ENCODE measurements around the gene NLRP6.

NLRP6 gene

GRCh38 chr11:244376-244775 lies 33.8 kb upstream of the NLRP6 start:
- H3F3A ChIP-seq (ENCODE audit: control insufficient read depth, insufficient read depth), result no peaks in the 10 kb centered on the region
- no peak overlapping the region for H3K4me3 ChIP-seq (ENCODE audit: low read length)
- no peaks in the 10 kb centered on the region for H3K4me1 ChIP-seq (ENCODE audit: control insufficient read depth, low read length)
- no peak overlapping the region for H3K4me2 ChIP-seq (ENCODE audit: low read length)
- H3K9me3 ChIP-seq (ENCODE audit: control insufficient read depth, insufficient read depth, low read length), result no peaks in the 10 kb centered on the region
- H3K79me2 ChIP-seq (ENCODE audit: control insufficient read depth, low read length), result peaks cover 35% of the 10 kb centered on the region
- no peak for TF ChIP-seq EZH2phosphoT487 (IDR thresholded peaks at IDR 0.05; ENCODE audit: borderline replicate concordance, low read length)
- TF ChIP-seq CTCF (IDR thresholded peaks at IDR 0.05; ENCODE audit: low read depth, low read length, poor library complexity, severe bottlenecking), result no peak
- H4K20me1 ChIP-seq (ENCODE audit: control insufficient read depth, insufficient read depth, low read depth, low read length), result no peaks in the 10 kb centered on the region; the same call in 1 of the 2 replicates
- no peaks in the 10 kb centered on the region for H3K9me2 ChIP-seq (replicated peaks; ENCODE audit: control insufficient read depth, low read length)
- H3K36me3 ChIP-seq (ENCODE audit: control insufficient read depth, low read length), result peaks cover 91% of the 10 kb centered on the region
- H3K27ac ChIP-seq (ENCODE audit: low read depth, low read length), result no peak overlapping the region
- no peaks in the 10 kb centered on the region for H3K27me3 ChIP-seq (ENCODE audit: control insufficient read depth, low read length)

- no peak overlapping the region for H3K27ac ChIP-seq (ENCODE audit: low read depth, low read length)
- H3K9me3 ChIP-seq (ENCODE audit: control insufficient read depth, insufficient read depth, low read length), result no peaks in the 10 kb centered on the region
- H3F3A ChIP-seq (ENCODE audit: control insufficient read depth, insufficient read depth), result peaks cover 9% of the 10 kb centered on the region
- H3K4me3 ChIP-seq (ENCODE audit: low read length), result no peak overlapping the region
- no peaks in the 10 kb centered on the region for H3K9me2 ChIP-seq (replicated peaks; ENCODE audit: control insufficient read depth, low read length)
- no peak overlapping the region for H3K4me2 ChIP-seq (ENCODE audit: low read length)
- H3K36me3 ChIP-seq (ENCODE audit: control insufficient read depth, low read length), result peaks cover 91% of the 10 kb centered on the region
- no peak for TF ChIP-seq EZH2phosphoT487 (IDR thresholded peaks at IDR 0.05; ENCODE audit: borderline replicate concordance, low read length)
- H3K4me1 ChIP-seq (ENCODE audit: control insufficient read depth, low read length), result no peaks in the 10 kb centered on the region
- no peaks in the 10 kb centered on the region for H3K27me3 ChIP-seq (ENCODE audit: control insufficient read depth, low read length)
- H4K20me1 ChIP-seq (ENCODE audit: control insufficient read depth, insufficient read depth, low read depth, low read length), result peaks cover 3% of the 10 kb centered on the region; the same call in 1 of the 2 replicates
- no peaks in the 10 kb centered on the region for H3K79me2 ChIP-seq (ENCODE audit: control insufficient read depth, low read length)
These were observed 29.1 kb upstream of the NLRP6 start for GRCh38 chr11:249062-249461.

GRCh38 chr11:250274-250673 lies 27.9 kb upstream of the NLRP6 start:
- Histone ChIP-seq H3K4me3 (ENCODE audit: low read length) (no peak overlapping the region), H4K20me1 (ENCODE audit: control insufficient read depth, insufficient read depth, low read depth, low read length) (peaks cover 3% of the 10 kb centered on the region; the same call in 1 of the 2 replicates), H3K4me1 (ENCODE audit: control insufficient read depth, low read length) (no peaks in the 10 kb centered on the region), H3K4me2 (ENCODE audit: low read length) (no peak overlapping the region), H3K36me3 (ENCODE audit: control insufficient read depth, low read length) (peaks cover 80% of the 10 kb centered on the region), H3K9me2 (replicated peaks; ENCODE audit: control insufficient read depth, low read length) (no peaks in the 10 kb centered on the region), H3K27ac (ENCODE audit: low read depth, low read length) (no peak overlapping the region), H3K79me2 (ENCODE audit: control insufficient read depth, low read length) (no peaks in the 10 kb centered on the region), H3K9me3 (ENCODE audit: control insufficient read depth, insufficient read depth, low read length) (no peaks in the 10 kb centered on the region), H3K27me3 (ENCODE audit: control insufficient read depth, low read length) (no peaks in the 10 kb centered on the region), H3F3A (ENCODE audit: control insufficient read depth, insufficient read depth) (peaks cover 15% of the 10 kb centered on the region)
- TF ChIP-seq CTCF (IDR thresholded peaks at IDR 0.05; ENCODE audit: low read depth, low read length, poor library complexity, severe bottlenecking) (no peak), EZH2phosphoT487 (IDR thresholded peaks at IDR 0.05; ENCODE audit: borderline replicate concordance, low read length) (no peak)

GRCh38 chr11:250740-251299 lies 27.4 kb upstream of the NLRP6 start:
- peaks cover 3% of the 10 kb centered on the region; the same call in 1 of the 2 replicates for H4K20me1 ChIP-seq (ENCODE audit: control insufficient read depth, insufficient read depth, low read depth, low read length)
- peaks cover 74% of the 10 kb centered on the region for H3K36me3 ChIP-seq (ENCODE audit: control insufficient read depth, low read length)
- TF ChIP-seq EZH2phosphoT487 (IDR thresholded peaks at IDR 0.05; ENCODE audit: borderline replicate concordance, low read length) (no peak), CTCF (IDR thresholded peaks at IDR 0.05; ENCODE audit: low read depth, low read length, poor library complexity, severe bottlenecking) (peak; percentile 87)
- no peaks in the 10 kb centered on the region for H3K9me2 ChIP-seq (replicated peaks; ENCODE audit: control insufficient read depth, low read length)
- H3K27me3 ChIP-seq (ENCODE audit: control insufficient read depth, low read length), result no peaks in the 10 kb centered on the region
- H3F3A ChIP-seq (ENCODE audit: control insufficient read depth, insufficient read depth), result peaks cover 16% of the 10 kb centered on the region
- H3K4me3 ChIP-seq (ENCODE audit: low read length), result no peak overlapping the region
- H3K79me2 ChIP-seq (ENCODE audit: control insufficient read depth, low read length), result no peaks in the 10 kb centered on the region
- H3K4me1 ChIP-seq (ENCODE audit: control insufficient read depth, low read length), result no peaks in the 10 kb centered on the region
- H3K9me3 ChIP-seq (ENCODE audit: control insufficient read depth, insufficient read depth, low read length), result no peaks in the 10 kb centered on the region
- H3K27ac ChIP-seq (ENCODE audit: low read depth, low read length), result no peak overlapping the region
- no peak overlapping the region for H3K4me2 ChIP-seq (ENCODE audit: low read length)
